ENCODE results near the gene GRB10. TPM values are rescaled to one million over a fixed set of nuclear protein-coding genes. Genes with fewer than 3 reads are reported as not detected.
"Not testable (repeated sequence)": the region's sequence is repeated elsewhere in the genome, so short reads cannot be mapped to it uniquely, and the experiment has no call there.

The GRB10 gene
- total RNA-seq, 2 experiments from 2014 or later = 8.4 to 9.9 TPM

- Mint-ChIP-seq H3K36me3 (no peaks in the 10 kb centered on the region), H3K4me3 (no peak overlapping the region), H3K27me3 (no peaks in the 10 kb centered on the region), H3K9me3 (no peaks in the 10 kb centered on the region), H3K27ac (no peak overlapping the region), H3K4me1 (ENCODE audit: low read depth) (peaks cover under 1% of the 10 kb centered on the region)
- intact Hi-C loops (cut with micrococcal nuclease) = no loop called here
- POLR2A ChIA-PET = no interaction called here
- CTCF ChIA-PET = interaction anchor here (1.2 kb wide), 1 partner anchor 414 kb away, joined by 4 read pairs; no protein-coding TSS in a partner anchor
- no peak for DNase-seq
Observed at GRCh38 chr7:50748472-50748871, 34.2 kb downstream of the GRB10 start.

DNA sequence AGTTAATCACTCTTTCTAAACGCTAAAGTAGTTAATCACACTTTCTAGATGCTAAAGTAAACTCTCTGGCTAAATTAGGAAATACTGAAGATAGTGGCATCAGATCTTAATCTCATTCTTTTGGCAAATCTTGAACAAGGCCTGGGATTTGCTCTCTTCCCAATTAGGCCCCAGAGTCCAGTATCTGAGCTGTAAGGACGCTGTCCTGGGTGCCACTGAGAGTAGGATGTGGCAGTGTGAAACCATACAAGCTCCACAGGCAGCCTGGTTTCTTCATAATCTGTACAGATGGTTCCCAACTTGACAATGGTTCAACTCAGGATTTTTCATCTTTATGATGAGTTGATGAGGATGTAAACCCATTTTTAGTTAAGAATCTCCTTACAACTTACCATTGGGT is 36.9 kb downstream of the GRB10 start:
- no peaks in the 10 kb centered on the region for H3K36me3 Mint-ChIP-seq
- H3K4me1 Mint-ChIP-seq (ENCODE audit: low read depth) = peaks cover 8% of the 10 kb centered on the region
- no peak overlapping the region for H3K27ac Mint-ChIP-seq
- DNase-seq = no peak
- H3K27me3 Mint-ChIP-seq = no peaks in the 10 kb centered on the region
- no peaks in the 10 kb centered on the region for H3K9me3 Mint-ChIP-seq
- POLR2A ChIA-PET = no interaction called here
- no peak overlapping the region for H3K4me3 Mint-ChIP-seq
- CTCF ChIA-PET = no interaction called here
- intact Hi-C loops (cut with micrococcal nuclease) = no loop called here

- ChIA-PET CTCF (no interaction called here), POLR2A (no interaction called here)
- no peaks in the 10 kb centered on the region for H3K27me3 Mint-ChIP-seq
- peaks cover 10% of the 10 kb centered on the region for H3K4me1 Mint-ChIP-seq (ENCODE audit: low read depth)
- H3K4me3 Mint-ChIP-seq = no peak overlapping the region
- H3K9me3 Mint-ChIP-seq = no peaks in the 10 kb centered on the region
- DNase-seq = no peak
- intact Hi-C loops (cut with micrococcal nuclease) = no loop called here
- no peaks in the 10 kb centered on the region for H3K36me3 Mint-ChIP-seq
- no peak overlapping the region for H3K27ac Mint-ChIP-seq
Observed at GRCh38 chr7:50745336-50745735, 37.4 kb downstream of the GRB10 start.

- Mint-ChIP-seq H3K36me3 (no peaks in the 10 kb centered on the region), H3K27ac (no peak overlapping the region), H3K4me3 (no peak overlapping the region), H3K9me3 (no peaks in the 10 kb centered on the region), H3K4me1 (ENCODE audit: low read depth) (peaks cover 24% of the 10 kb centered on the region), H3K27me3 (no peaks in the 10 kb centered on the region)
- ChIA-PET POLR2A (no interaction called here), CTCF (no interaction called here)
- intact Hi-C loops (cut with micrococcal nuclease) = no loop called here
- DNase-seq = no peak
Observed at GRCh38 chr7:50743893-50744292, 38.8 kb downstream of the GRB10 start.

DNA sequence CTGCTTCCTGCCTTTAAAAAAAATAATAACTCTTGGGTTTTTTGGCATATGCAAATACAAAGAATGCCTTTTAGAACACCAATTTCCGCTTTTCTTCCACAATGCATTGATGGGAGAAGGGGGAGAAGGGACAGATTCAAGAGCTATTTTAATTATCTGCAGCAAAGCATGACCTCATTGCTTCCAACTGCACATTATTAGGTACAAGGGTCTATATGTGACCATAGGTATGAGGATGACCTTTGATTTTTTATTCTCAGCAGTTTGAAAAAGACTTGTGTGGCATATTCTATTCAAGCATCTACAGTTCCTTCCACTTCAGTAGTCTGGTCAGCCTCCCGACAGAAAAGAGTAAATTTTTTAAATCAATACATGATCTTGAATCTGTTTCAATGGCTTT is 39.7 kb downstream of the GRB10 start:
- no peak overlapping the region for H3K4me3 Mint-ChIP-seq
- H3K4me1 Mint-ChIP-seq (ENCODE audit: low read depth) = peaks cover 24% of the 10 kb centered on the region
- POLR2A ChIA-PET = no interaction called here
- intact Hi-C loops (cut with micrococcal nuclease) = no loop called here
- H3K27ac Mint-ChIP-seq = no peak overlapping the region
- DNase-seq = no peak
- H3K9me3 Mint-ChIP-seq = no peaks in the 10 kb centered on the region
- CTCF ChIA-PET = no interaction called here
- H3K36me3 Mint-ChIP-seq = no peaks in the 10 kb centered on the region
- H3K27me3 Mint-ChIP-seq = no peaks in the 10 kb centered on the region

- no peaks in the 10 kb centered on the region for H3K9me3 Mint-ChIP-seq
- DNase-seq = no peak
- CTCF ChIA-PET = no interaction called here
- no peaks in the 10 kb centered on the region for H3K36me3 Mint-ChIP-seq
- H3K27me3 Mint-ChIP-seq = no peaks in the 10 kb centered on the region
- no peak overlapping the region for H3K4me3 Mint-ChIP-seq
- peaks cover 24% of the 10 kb centered on the region for H3K4me1 Mint-ChIP-seq (ENCODE audit: low read depth)
- POLR2A ChIA-PET = no interaction called here
- intact Hi-C loops (cut with micrococcal nuclease) = no loop called here
- H3K27ac Mint-ChIP-seq = no peak overlapping the region
Observed at GRCh38 chr7:50742401-50742800, 40.3 kb downstream of the GRB10 start.

DNA sequence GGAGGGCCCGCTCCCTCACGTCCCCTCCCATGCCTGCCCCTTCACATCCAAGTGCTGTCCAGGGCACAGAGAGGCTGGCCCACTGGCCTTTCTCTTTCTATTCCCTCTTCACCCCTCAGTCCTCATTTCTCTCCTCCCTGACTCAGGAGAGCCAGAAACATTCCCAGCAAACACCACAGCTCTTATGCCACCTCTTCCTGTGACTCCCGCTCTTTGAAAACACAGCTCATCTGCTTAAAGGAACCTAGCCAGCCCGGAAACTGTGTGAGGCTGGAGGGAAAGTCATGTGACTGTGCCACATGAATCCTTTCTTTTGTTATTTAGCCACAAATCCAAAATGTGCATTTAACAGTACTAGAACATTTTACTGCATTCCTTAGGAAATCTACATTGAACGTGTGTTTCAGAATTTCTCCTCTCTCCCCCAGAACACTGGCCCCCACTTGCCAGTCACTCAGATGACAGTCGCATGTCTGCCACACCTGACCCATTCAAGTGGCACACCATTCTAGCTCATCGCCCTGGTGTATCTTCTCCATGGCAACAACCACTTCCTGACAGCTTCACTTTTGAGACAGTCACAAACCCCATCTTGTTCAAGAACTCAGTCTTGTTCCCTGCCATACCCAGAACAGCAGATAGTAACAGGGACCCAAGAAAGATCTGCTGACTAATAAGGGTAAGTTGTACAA is 42.8 kb downstream of the GRB10 start:
- ChIA-PET POLR2A (no interaction called here), CTCF (interaction anchor here (0.7 to 1.5 kb wide), 3 partner anchors 17 to 423 kb away, joined by 3 to 5 read pairs (median 4); no protein-coding TSS in a partner anchor)
- peak overlapping the region; percentile 68 for H3K27ac Mint-ChIP-seq
- H3K9me3 Mint-ChIP-seq = no peaks in the 10 kb centered on the region
- peak overlapping the region; percentile 62 for H3K4me3 Mint-ChIP-seq
- H3K36me3 Mint-ChIP-seq = no peaks in the 10 kb centered on the region
- H3K4me1 Mint-ChIP-seq (ENCODE audit: low read depth) = peaks cover 27% of the 10 kb centered on the region
- no peaks in the 10 kb centered on the region for H3K27me3 Mint-ChIP-seq
- intact Hi-C loops (cut with micrococcal nuclease) = loop anchor here (2.0 kb wide), 5 partner anchors 41 to 383 kb away; no protein-coding TSS in a partner anchor
- DNase-seq = peak; percentile 80

DNA sequence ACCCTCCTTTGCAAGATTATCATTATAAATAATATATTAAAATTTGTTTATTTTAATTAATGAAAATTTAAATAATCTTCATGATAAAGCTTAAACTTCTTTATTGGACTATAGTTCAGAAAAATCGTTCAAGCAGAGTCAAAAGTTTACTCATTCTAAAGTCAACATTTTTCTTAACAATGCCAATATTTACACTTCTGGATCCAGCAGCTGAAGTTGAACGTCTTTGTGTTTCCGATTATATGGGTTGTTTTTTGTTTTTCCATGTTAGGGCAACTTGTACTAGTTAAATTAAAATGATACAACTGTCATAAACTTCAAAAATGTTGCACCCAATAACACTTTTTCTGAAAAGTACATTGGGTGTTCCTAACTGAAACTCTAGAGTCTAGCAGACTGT is 43.8 kb downstream of the GRB10 start:
- H3K9me3 Mint-ChIP-seq = no peaks in the 10 kb centered on the region
- DNase-seq = no peak
- H3K36me3 Mint-ChIP-seq = no peaks in the 10 kb centered on the region
- CTCF ChIA-PET = interaction anchor here (1.0 kb wide), 2 partner anchors 402 to 424 kb away, joined by 3 to 4 read pairs; no protein-coding TSS in a partner anchor
- intact Hi-C loops (cut with micrococcal nuclease) = no loop called here
- H3K27ac Mint-ChIP-seq = no peak overlapping the region
- POLR2A ChIA-PET = no interaction called here
- no peaks in the 10 kb centered on the region for H3K27me3 Mint-ChIP-seq
- no peak overlapping the region for H3K4me3 Mint-ChIP-seq
- H3K4me1 Mint-ChIP-seq (ENCODE audit: low read depth) = peaks cover 27% of the 10 kb centered on the region

DNA sequence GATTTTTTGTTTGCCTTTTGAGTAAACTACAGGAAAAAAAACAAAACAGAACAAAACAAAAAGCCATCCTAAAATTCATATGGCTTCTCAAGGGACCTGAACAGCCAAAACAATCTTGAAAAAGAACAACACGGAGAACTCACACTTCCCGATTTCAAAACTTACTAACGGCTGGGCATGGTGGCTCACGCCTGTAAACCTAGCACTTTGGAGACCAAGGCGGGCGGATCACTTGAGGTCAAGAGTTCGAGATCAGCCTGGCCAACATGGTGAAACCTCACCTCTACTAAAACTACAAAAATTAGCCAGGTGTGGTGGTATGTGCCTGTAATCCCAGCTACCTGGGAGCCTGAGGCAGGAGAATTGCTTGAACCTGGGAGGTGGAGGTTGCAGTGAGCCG is 46.9 kb downstream of the GRB10 start:
- CTCF ChIA-PET; H3K27me3 Mint-ChIP-seq; POLR2A ChIA-PET; DNase-seq; intact Hi-C loops (cut with micrococcal nuclease); H3K9me3 Mint-ChIP-seq; H3K36me3 Mint-ChIP-seq; H3K4me3 Mint-ChIP-seq; H3K27ac Mint-ChIP-seq: not testable (repeated sequence)
- H3K4me1 Mint-ChIP-seq (ENCODE audit: low read depth) = peaks cover 19% of the 10 kb centered on the region

DNA sequence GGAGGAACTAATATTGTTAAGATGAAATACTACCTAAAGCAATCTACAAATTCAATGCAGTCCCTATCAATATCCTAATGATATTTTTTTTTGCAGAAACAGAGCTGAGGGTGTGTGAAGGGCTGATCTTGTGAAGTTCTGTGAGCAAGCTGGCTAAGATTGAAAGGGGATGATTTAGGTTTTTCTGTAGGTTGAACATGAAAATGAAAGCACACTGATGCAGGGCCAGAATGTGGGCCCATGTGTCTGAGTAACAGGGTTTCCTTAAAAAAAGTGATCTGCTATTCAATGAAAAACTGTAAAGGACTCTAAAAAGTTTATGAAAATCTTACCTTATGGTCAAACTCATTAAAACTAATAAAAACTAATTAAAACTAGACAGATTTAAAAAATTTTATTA is 47.4 kb downstream of the GRB10 start:
- Mint-ChIP-seq H3K4me1 (ENCODE audit: low read depth) (peaks cover 17% of the 10 kb centered on the region), H3K27me3 (no peaks in the 10 kb centered on the region), H3K4me3 (no peak overlapping the region), H3K9me3 (no peaks in the 10 kb centered on the region), H3K27ac (no peak overlapping the region), H3K36me3 (no peaks in the 10 kb centered on the region)
- DNase-seq = no peak
- ChIA-PET POLR2A (no interaction called here), CTCF (no interaction called here)
- intact Hi-C loops (cut with micrococcal nuclease) = no loop called here

- Mint-ChIP-seq H3K4me3 (no peak overlapping the region), H3K27ac (no peak overlapping the region), H3K27me3 (no peaks in the 10 kb centered on the region), H3K4me1 (ENCODE audit: low read depth) (peaks cover 6% of the 10 kb centered on the region), H3K9me3 (no peaks in the 10 kb centered on the region), H3K36me3 (no peaks in the 10 kb centered on the region)
- intact Hi-C loops (cut with micrococcal nuclease) = no loop called here
- ChIA-PET CTCF (no interaction called here), POLR2A (no interaction called here)
- no peak for DNase-seq
Observed at GRCh38 chr7:50734246-50734645, 48.5 kb downstream of the GRB10 start.

GRCh38 chr7:50733552-50733951 is 49.1 kb downstream of the GRB10 start:
- ChIA-PET POLR2A (no interaction called here), CTCF (no interaction called here)
- Mint-ChIP-seq H3K36me3 (no peaks in the 10 kb centered on the region), H3K27ac (no peak overlapping the region), H3K9me3 (no peaks in the 10 kb centered on the region), H3K4me3 (no peak overlapping the region), H3K4me1 (ENCODE audit: low read depth) (peaks cover 3% of the 10 kb centered on the region), H3K27me3 (no peaks in the 10 kb centered on the region)
- intact Hi-C loops (cut with micrococcal nuclease) = no loop called here
- no peak for DNase-seq

DNA sequence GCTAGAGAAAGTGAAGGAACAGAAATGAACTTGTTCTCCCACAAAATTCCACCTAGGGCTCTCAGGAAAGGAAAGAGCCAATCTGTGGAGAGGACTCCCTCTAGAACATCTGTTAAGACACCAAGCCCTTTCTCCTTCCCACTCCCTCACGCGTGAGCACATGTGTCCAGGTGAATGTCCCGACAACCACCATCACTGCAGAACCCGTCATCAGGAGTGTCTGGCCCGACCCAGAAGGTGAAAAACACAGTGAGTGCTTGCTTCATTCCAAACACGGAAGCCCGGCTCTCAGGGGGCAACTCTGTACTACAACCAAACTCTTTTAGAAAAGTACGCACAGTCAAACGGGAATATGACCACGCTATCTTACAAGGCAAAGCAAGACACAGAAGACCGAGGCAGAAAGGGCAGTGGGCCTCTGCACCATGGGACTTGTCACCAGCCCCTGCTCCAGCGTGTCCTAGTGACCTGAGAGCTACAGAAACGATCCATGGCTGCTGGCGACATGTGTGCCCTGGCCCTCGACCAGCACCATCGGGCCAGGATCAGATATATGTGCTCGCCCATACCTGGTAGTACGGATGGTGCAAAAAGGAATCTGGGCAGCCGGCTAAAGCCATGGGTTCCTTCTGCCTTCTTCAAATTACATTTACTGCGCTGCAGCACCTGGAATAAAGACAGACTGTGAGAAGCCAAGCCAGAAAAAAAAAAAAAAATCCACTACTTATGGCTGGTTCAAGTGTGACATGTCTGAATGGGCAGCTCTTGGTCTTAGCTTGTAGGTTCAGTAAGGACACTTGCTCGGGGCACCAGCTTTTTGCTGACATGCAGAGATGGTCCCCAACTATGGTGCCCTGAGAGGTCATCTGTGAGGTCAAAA is 50.8 kb downstream of the GRB10 start:
- no peaks in the 10 kb centered on the region for H3K36me3 Mint-ChIP-seq
- no peak overlapping the region for H3K27ac Mint-ChIP-seq
- intact Hi-C loops (cut with micrococcal nuclease) = no loop called here
- no peaks in the 10 kb centered on the region for H3K9me3 Mint-ChIP-seq
- CTCF ChIA-PET = interaction anchor here (0.7 kb wide), 1 partner anchor 106 kb away, joined by 3 read pairs; no protein-coding TSS in a partner anchor
- no peak overlapping the region for H3K4me3 Mint-ChIP-seq
- POLR2A ChIA-PET = no interaction called here
- H3K4me1 Mint-ChIP-seq (ENCODE audit: low read depth) = peaks cover 3% of the 10 kb centered on the region
- no peak for DNase-seq
- no peaks in the 10 kb centered on the region for H3K27me3 Mint-ChIP-seq
